HG03103 (cell line): ENCODE results near the gene ELN.
"Not testable (repeated sequence)": the region's sequence is repeated elsewhere in the genome, so short reads cannot be mapped to it uniquely, and the experiment has no call there.

Experiments
- ATAC-seq: cut with Tn5 transposase; IDR thresholded peaks from one replicate; pipeline ENCODE4 v1.9.1; 2021; ENCODE audit warnings: low read depth; ENCODE audit not compliant: unreplicated experiment

The ELN gene

GRCh38 chr7:74040791-74041520, 13.0 kb downstream of the ELN start:
- ATAC-seq: no peak

- no peak for ATAC-seq
Observed at GRCh38 chr7:74042746-74043522, 15.0 kb downstream of the ELN start.

GRCh38 chr7:74043523-74043951, 15.6 kb downstream of the ELN start:
- no peak for ATAC-seq

GRCh38 chr7:74044366-74045350, 16.7 kb downstream of the ELN start:
- no peak for ATAC-seq

- ATAC-seq: not testable (repeated sequence)
Observed at GRCh38 chr7:74046581-74046980, 18.6 kb downstream of the ELN start.

- no peak for ATAC-seq
Observed at GRCh38 chr7:74047804-74048380, 19.9 kb downstream of the ELN start.

GRCh38 chr7:74048999-74049599, 21.1 kb downstream of the ELN start:
- ATAC-seq: no peak

DNA sequence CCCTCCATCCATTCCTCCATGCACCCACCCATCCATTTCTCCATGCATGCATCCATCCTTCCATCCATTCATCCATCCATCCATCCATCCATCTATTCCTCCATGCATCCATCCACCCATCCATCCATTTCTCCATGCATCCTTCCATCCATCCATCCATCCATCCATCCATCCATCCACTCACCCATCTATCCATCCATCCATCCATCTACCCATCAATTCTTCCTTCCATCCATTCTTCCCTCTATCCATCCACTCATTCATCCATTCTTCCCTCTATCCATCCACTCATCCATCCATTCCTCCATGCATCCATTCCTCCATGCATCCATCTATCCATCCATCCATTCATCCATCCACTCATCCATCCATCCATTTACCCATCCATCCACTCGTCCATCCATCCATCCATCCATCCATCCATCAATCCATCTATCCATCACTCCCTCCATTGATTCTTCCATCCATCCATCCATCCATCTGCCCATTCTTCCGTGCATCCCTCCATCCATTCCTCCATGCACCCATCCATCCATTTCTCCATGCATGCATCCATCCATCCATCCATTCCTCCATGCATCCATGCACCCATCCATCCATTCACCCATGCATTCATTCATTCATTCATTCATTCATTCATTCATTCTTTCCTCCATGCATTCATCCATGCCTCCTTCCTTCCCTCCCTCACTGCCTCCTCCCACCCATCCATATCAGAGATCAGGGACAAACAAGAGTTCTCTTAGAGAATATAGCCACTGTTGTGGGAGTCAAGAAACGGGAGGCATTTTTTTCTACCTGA, 22.2 kb downstream of the ELN start:
- no peak for ATAC-seq

GRCh38 chr7:74051193-74051592, 23.2 kb downstream of the ELN start:
- no peak for ATAC-seq

DNA sequence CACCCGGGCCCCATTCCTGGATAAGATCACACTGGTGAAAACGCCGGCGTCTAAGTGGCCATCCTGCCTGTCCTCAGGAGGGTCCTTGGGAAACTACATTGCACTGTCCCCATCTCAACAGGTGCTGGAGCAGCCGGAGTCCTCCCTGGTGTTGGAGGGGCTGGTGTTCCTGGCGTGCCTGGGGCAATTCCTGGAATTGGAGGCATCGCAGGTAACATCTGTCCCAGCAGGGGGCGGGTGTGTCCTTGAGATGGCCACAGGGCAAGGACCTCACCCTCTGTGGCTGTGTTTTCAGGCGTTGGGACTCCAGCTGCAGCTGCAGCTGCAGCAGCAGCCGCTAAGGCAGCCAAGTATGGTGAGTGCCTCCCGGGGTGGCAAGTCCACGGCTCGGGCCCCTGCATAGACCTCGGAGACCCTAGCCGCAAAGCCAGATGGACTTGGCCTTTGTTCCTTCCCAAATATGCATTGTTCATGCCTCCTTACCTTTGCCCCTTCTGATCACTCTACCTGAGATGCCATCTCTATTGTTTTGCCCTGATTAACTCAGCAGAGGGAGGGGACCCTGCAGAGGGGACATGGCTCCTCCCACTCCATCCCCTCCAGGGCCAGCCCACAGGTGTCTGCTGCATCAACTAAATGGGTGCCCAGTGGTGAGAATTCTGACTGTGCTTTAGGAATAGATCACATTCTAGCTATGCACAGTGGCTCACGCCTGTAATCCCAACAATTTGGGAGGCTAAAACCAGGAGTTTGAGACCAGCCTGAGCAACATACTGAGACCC, 23.8 kb downstream of the ELN start:
- ATAC-seq: no peak

- no peak for ATAC-seq
Observed at GRCh38 chr7:74052628-74053027, 24.7 kb downstream of the ELN start.

DNA sequence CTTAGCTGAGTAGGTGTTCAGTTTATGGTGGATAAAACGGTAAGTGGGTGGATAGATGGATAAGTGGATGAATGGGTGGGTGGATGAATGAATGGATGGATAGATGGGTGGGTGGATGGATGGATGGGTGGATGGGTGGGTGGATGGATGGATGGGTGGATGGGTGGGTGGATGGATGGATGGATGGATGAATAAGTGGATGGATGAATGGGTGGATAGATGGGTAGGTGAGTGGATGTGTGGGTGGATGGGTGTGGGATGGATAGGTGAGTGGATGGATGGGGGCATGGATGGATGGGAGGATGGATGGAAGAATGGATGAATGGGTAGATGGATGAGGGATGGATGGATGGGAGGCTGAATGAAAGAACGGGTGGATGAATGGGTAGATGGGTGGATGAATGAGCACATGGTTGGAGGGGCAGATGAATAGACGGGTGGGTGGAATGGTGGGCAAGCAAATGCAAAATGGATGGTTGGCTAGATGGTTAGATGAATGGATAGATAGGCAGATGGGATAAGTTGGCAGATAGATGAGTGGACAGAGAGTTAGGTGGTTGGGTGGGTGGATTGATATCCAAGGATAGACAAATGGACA, 25.7 kb downstream of the ELN start:
- no peak for ATAC-seq

GRCh38 chr7:74056096-74056915, 28.3 kb downstream of the ELN start:
- ATAC-seq: no peak

- ATAC-seq: no peak
Observed at GRCh38 chr7:74057216-74057925, 29.4 kb downstream of the ELN start.

- no peak for ATAC-seq
Observed at GRCh38 chr7:74057987-74058386, 30.0 kb downstream of the ELN start.

DNA sequence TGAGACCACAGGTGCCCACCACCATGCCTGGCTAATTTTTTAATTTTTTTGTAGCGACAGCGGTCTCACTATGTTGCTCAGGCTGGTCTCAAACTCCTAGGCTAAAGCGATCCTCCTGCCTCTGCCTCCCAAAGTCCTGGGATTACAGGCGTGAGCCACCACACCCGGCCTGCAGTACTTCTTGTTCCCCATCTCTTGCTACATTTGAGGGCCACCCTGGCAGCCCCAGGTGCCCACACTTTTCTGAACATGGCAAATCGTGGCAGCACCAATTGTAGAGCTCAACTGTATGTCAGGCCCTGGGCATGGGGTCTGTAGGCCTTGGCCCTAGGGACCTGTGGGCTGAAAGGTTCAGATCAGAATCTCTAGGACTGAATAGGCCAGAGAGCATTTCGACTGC, 30.5 kb downstream of the ELN start:
- ATAC-seq: no peak

DNA sequence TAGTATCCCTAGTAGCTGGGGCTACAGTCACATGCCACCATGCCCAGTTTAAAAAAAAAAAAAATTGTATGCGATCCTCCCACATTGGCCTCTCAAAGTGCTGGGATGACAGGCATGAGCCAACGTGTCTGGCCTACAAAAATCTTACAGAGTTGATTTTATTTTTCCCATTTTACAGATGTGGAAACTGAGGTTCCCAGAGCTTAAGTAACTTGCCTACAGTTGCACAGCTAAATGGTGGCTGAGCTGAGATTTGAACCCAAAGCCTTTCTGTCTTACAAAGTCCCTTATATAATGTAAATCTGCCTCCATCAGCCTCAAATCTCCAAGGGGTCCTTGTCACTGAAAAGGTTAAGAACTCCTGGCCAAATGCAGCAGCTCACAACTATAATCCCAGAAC, 31.1 kb downstream of the ELN start:
- no peak for ATAC-seq
